HFF-Myc (cell line): Measurements from ENCODE around the gene SLC4A3.

Experiments used
- DNase-seq: peaks from one replicate; pipeline ENCODE4 v3.0.0-alpha.2; 2011; ENCODE audit warnings: low read depth; ENCODE audit errors: extremely low read depth
- H3K4me3 ChIP-seq: replicated peaks from 2 replicates; pipeline ENCODE4 v1.5.1; 2011; ENCODE audit warnings: low read depth, mild to moderate bottlenecking, control low read depth, low read length
- TF ChIP-seq, protein P1 (sequence below): IDR thresholded peaks from 2 replicates; pipeline ENCODE4 v1.5.1; 2012; ENCODE audit warnings: mild to moderate bottlenecking, low read depth, low read length, control low read depth; ENCODE audit errors: missing control alignments

The SLC4A3 gene

DNA sequence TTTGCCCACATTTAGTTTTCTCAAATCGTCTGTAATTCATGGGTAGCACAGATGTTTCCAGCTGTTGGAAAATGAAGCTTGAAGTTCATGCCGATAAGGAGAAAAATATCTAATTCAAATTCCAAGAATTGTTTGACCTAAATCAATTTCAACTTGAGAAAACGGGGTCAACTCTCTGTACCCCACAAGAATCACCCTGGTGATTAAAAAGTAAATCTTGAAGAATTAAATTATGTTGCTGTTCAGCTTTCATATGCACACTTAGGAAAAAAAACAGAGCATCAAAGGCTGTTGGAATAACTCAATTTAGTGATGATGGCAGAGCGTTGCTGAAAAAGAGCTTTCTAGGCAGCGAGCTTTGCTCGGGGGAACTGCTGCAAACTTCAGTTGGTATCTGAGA, 43.0 kb downstream of the SLC4A3 start:
- TF ChIP-seq, protein P1, sequence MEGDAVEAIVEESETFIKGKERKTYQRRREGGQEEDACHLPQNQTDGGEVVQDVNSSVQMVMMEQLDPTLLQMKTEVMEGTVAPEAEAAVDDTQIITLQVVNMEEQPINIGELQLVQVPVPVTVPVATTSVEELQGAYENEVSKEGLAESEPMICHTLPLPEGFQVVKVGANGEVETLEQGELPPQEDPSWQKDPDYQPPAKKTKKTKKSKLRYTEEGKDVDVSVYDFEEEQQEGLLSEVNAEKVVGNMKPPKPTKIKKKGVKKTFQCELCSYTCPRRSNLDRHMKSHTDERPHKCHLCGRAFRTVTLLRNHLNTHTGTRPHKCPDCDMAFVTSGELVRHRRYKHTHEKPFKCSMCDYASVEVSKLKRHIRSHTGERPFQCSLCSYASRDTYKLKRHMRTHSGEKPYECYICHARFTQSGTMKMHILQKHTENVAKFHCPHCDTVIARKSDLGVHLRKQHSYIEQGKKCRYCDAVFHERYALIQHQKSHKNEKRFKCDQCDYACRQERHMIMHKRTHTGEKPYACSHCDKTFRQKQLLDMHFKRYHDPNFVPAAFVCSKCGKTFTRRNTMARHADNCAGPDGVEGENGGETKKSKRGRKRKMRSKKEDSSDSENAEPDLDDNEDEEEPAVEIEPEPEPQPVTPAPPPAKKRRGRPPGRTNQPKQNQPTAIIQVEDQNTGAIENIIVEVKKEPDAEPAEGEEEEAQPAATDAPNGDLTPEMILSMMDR = no peak
- DNase-seq = no peak
- H3K4me3 ChIP-seq = no peak overlapping the region

DNA sequence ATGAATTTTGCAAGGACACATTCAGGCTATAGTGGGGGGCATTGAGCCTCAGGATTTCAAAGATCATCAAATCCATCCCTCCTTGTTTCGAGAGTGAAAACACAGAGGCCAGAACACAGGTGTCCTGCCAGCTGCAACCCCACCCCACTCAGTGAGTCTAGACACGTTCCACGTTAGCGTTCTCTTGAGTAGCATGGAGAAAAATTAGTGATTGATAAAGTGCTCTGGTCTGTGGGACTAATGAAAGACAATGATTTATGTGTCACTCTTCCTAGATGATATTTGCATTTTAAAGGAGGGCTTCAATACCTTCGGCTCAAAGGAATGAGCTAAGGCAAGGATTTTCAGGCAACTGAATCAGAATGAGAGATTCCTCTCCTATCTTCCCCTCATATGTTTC, 43.8 kb downstream of the SLC4A3 start:
- TF ChIP-seq, protein P1 = no peak
- H3K4me3 ChIP-seq = no peak overlapping the region
- no peak for DNase-seq

- TF ChIP-seq, protein P1 = no peak
- no peak for DNase-seq
- H3K4me3 ChIP-seq = no peak overlapping the region
These were observed 45.0 kb downstream of the SLC4A3 start for GRCh38 chr2:219672406-219672805.

DNA sequence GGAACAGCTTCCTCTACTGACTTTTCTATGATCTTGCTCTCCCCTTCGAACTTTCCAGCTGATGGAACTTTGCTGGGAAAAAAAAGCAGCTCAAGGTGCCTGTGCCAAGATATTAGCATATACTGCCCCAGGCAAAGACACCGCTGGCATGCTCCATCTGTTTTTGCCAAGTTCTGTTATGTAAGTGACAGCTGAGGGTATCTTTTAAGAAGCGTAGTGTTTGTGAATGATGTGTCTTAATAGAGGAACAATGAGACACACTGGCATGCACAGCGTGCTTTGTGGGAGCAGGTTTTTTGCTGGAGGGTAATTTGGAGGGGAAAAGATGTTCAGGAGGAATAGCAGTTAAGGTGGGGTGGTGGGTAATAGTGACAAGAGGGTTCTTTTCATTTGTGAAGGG, 47.8 kb downstream of the SLC4A3 start:
- TF ChIP-seq, protein P1 = no peak
- no peak for DNase-seq
- H3K4me3 ChIP-seq = no peak overlapping the region

DNA sequence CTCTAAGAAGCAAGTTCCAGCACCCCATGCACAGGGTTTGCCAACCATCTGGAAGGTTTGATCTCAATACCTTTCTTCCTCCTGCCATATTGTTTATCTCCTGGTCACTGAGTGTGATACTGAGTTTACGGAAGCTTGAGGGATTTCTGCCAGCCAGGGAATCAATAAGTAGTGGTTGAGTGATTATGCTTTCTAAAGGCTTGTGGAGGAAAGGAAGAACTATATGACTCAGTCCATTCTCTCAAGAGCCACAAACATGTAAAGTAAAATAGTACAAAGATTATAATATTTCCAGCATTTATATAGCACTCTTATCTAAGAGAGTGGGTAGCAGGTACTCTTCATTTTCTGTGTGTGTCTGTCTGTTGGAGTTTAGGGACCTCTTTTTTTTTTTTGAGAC, 49.2 kb downstream of the SLC4A3 start:
- H3K4me3 ChIP-seq = no peak overlapping the region
- TF ChIP-seq, protein P1 = no peak
- no peak for DNase-seq

GRCh38 chr2:219679041-219679440, 51.6 kb downstream of the SLC4A3 start:
- H3K4me3 ChIP-seq = no peak overlapping the region

DNA sequence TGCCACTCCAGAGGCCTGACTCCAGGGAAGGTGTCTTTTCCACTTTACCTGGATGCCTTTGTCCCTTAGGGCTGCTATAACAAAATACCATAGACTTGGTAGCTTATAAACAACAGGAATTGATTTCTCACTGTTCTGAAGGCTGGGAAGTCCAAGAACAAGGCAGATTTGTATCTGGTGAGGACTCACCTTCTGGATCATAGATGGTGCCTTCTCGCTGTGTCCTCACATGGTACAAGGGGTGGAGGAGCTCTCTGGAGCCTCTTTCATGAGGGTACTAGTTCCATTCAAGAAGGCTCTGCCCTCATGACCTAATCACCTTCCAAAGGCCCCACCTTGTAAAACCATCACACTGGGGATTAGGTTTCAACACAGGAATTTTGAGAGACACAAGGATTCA, 52.1 kb downstream of the SLC4A3 start:
- no peak overlapping the region for H3K4me3 ChIP-seq
- DNase-seq = no peak
- TF ChIP-seq, protein P1 = no peak

More at GRCh38 chr2:219679041-219679440, 51.6 kb downstream of the SLC4A3 start:
- TF ChIP-seq, protein P1 = no peak
- DNase-seq = no peak
